ENCODE measurements around the gene MAGIX.
"Not testable (repeated sequence)": the region's sequence is repeated elsewhere in the genome, so short reads cannot be mapped to it uniquely, and the experiment has no call there.

MAGIX gene

DNA sequence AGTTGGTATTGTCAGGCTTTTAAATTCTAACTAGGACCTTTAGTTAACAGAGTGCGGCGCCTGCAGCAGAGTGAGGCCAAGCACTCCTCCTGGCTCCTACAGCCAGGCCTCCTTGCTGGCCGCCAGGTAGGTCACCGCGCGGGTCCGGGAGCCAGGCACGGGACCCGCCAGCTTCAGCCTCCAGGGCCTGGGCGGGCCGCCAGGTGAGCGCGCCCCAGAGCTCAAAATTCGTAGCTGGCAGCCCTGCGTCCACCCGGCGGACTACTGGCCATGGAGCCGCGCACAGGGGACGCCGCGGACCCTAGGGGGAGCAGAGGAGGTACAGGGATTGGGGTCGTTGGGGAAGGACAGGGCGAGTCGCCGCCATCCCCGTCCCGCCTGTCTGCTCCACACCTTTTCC lies at the start of gene MAGIX:
TSS of gene MAGIX (plus strand) at position 139 of the 400 bp plus-strand sequence. CDS start at position 271, 132 bp downstream.
- DNase-seq (ENCODE audit: low read depth): no peak

GRCh38 chrX:49116076-49116475 lies 46.5 kb upstream of the MAGIX start:
- DNase-seq (ENCODE audit: low read depth): no peak

- no peak for DNase-seq (ENCODE audit: low read depth)
Observed at GRCh38 chrX:49116716-49117115, 45.8 kb upstream of the MAGIX start.

DNA sequence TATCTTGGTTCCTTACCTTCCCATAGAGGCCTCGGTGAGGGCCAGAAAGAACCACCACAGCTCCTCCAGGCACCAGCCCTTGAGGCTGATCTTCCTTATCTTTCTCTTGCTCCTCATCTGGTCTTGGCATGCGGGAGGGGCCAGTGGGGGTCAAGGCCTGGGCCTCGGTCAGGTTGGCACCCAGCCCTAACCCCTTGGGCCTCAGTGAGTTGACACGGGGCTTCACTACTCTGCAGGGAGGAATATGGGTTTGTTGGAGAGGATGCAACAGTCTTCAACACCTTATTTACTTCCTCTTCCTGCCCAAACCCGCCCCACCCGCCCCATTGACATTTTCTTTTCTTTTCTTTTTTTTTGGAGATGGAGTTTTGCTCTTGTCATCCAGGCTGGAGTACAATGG lies 45.0 kb upstream of the MAGIX start:
- DNase-seq (ENCODE audit: low read depth): no peak

DNA sequence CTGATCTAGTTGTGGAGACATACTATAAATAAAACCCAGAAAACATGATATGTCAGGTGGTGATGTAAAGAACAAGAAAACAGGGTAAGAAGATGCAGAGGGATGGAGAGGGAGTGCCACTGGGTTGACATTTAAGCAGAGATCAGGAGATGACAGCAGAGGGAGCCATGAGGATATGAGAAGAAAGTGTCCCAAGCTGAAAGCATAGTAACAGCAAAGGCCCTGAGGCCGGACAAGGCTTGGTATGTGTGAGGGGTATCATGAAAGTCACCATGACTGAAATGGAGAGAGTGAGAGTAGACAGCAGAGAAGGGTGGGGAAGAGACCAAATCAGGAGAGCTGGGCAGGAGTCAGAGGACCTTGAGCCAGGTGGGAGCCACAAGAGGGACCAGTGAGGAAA lies 42.5 kb upstream of the MAGIX start:
- DNase-seq (ENCODE audit: low read depth): no peak

DNA sequence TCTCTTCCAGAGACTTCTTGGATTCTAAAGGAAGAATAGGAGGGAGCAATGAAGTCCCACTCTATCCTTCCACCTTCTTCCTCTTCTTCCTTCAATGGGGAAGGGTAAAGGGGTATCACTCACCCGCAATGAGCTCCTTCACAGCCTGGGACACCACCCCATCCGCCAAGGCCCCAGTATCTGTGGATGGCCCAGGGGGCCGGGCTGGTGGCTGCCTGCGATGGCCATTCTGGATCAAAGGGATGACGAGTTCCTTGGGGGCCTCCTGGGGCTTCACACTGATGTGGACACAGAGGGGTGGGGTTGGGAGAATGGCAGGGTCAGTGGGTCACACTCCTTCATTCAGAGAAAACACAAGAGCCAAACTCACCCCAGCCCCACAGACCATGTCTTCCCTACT lies 40.1 kb upstream of the MAGIX start:
- DNase-seq (ENCODE audit: low read depth): no peak

DNA sequence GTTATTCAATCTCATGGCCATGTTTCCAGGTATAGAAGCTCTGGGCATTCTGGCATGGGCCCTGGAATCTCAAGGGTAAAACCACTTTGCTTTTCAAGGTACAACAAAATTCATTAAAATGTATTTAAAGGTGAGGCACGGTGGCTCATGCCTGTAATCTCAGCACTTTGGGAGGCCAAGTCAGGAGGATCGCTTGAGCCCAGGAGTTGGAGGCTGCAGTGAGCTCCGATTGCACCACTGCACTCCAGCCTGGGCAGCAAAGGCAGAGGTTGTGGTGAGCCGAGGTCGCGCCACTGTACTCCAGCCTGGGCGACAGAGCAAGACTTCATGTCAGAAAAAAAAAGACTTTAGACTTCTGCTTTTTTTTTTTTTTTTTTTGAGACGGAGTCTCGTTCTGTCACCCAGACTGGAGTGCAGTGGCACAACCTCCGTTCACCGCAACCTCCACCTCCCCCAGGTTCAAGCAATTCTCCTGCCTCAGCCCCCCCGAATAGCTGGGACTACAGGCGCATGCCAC lies 34.8 kb upstream of the MAGIX start:
- not testable (repeated sequence) for DNase-seq (ENCODE audit: low read depth)

DNA sequence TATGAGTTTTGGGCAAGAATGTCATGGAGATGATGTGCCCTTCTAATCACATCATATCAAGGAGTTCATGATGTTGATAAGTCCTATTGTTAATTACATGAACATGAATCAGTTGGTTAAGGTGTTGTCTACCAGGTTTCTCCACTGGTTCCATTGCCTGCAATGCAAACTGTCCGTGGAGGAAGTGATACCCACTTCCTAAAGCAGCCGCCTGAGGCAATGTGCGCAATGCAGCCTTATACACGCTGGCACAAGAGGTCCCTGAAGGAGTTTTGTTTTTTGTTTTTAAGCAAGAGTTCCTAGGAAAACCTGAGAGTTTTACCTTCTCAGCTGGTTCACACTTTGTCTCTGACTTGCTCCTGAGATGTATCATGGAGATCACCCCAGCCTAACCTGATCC lies 33.1 kb upstream of the MAGIX start:
- no peak for DNase-seq (ENCODE audit: low read depth)

DNA sequence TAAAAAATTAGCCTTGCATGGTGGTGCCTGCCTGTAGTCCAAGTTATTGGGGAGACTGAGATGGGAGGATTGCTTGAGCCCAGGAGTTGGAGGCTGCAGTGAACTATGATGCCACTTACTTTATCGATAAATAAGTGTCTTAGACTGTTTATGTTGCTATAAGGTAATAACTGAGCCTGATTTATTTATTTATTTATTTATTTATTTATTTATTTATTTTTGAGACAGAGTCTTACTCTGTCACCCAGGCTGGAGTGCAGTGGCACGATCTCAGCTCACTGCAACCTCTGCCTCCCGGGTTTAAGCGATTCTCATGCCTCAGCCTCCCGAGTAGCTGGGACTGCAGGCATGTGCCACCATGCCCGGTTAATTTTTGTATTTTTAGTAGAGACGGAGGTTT lies 30.3 kb upstream of the MAGIX start:
- DNase-seq (ENCODE audit: low read depth): not testable (repeated sequence)

GRCh38 chrX:49133759-49134158 lies 28.8 kb upstream of the MAGIX start:
- DNase-seq (ENCODE audit: low read depth): no peak

DNA sequence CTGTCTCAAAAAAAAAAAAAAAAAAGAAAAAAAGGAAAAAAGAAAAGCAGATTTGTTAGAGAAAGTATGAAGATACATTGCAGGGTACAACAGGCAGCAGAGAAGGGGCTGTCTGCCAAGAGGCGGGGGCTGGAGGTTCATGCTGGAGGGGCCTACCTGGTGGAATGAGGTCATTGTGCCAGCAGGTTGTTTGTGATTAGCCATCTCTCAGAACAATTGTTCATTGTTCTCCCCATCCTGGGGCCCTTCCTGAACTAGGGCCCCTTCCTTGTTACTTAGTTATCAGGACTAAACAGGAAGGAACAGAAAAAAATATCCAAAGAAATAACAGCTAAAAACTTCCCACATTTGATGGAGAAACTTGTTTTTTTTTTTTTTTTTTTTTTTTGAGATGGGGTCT lies 25.1 kb upstream of the MAGIX start:
- DNase-seq (ENCODE audit: low read depth): no peak

DNA sequence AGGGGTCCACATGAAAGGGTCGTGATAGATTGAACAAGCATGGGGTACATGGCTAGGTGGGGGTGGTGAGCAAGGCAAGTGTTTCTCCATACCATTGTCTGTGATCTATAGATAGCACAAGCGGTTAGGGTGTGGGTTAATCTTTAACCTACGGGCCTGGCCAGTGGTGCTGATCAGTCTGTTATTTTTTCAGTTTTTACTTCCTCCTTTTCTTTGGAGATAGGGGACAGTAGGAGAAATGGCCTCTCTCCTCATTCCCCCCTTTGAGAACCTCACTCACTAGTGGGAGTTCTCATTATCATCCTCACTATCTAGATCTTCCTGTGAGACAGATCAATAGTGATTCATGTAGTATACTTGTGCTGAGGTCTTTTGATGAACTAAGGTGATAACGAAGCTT lies 22.8 kb upstream of the MAGIX start:
- no peak for DNase-seq (ENCODE audit: low read depth)

GRCh38 chrX:49142264-49142663 lies 20.3 kb upstream of the MAGIX start:
- DNase-seq (ENCODE audit: low read depth): not testable (repeated sequence)

- not testable (repeated sequence) for DNase-seq (ENCODE audit: low read depth)
Observed at GRCh38 chrX:49143154-49143553, 19.4 kb upstream of the MAGIX start.

GRCh38 chrX:49147282-49147681 lies 15.3 kb upstream of the MAGIX start:
- no peak for DNase-seq (ENCODE audit: low read depth)

- no peak for DNase-seq (ENCODE audit: low read depth)
Observed at GRCh38 chrX:49147936-49148335, 14.6 kb upstream of the MAGIX start.

DNA sequence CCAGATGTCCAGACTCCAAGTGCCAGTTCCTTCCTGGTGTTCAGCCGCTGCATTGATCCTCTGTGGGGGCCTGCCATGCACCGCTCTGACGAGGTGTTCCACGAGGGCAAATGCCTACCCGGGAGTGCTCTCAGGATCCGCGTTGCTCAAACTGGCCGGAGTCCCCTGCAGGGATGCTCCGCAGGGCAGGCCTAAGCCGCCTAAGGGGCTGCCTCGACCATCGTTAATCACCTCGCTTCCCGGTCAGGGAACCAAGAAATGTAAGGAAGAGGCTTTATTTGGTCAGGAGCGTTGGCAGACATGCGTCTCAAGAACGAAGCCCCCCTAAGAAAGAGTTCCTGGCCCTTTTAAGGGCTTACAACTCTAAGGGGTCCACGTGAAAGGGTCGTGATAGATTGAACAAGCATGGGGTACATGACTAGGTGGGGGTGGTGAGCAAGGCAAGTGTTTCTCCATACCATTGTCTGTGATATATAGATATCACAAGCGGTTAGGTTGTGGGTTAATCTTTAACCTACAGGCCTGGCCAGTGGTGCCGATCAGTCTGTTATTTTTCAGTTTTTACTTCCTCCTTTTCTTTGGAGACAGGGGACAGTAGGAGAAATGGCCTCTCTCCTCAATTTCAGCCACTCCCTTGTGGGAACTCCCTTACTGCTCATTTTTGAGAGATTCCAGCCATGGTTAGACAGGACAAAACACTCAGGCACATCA lies 14.0 kb upstream of the MAGIX start:
- not testable (repeated sequence) for DNase-seq (ENCODE audit: low read depth)

GRCh38 chrX:49149291-49149690 lies 13.3 kb upstream of the MAGIX start:
- not testable (repeated sequence) for DNase-seq (ENCODE audit: low read depth)

DNA sequence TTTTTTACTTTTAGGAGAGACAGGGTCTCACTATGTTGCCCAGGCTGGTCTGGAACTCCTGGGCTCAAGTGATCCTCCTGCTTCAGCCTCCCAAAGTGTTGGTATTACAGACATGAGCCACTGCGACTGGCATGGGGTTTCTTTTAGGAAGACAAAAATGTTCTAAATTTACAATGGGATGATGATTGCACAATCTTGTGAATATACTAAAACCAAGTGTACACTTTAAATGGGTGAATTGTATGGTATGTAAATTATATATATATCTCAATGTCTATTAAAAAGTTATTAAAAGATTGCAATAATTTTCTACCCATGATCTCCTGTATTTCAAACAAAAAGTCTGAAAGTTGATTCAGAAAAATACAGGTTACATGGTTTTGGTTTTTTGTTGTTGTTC lies 9.1 kb upstream of the MAGIX start:
- DNase-seq (ENCODE audit: low read depth): no peak

DNA sequence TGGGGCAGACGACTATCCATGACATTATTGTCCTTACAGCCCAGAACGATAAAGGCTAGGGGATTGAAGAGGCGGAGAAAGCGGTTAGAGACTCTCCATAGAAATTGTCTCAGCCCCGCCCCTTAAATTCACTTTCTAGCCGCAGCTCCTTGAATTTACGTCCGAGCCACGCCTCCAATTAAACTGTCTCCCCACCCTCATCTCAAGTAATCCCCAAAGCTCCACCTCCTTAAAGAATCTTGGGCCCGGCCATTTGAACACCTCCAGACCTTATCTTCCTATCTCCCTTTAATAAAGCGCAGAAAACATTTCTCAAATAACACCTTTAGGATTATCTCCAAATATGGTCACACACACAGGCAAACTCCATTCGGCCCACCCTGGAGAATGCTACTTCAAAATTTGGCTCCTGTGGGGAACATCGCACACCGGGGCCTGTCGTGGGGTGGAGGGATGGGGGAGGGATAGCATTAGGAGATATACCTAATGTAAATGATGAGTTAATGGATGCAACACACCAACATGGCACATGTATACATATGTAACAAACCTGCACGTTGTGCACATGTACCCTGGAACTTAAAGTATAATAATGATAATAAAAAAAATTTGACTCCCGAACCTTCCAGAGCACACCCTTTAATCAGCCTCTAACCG lies 7.2 kb upstream of the MAGIX start:
- no peak for DNase-seq (ENCODE audit: low read depth)

DNA sequence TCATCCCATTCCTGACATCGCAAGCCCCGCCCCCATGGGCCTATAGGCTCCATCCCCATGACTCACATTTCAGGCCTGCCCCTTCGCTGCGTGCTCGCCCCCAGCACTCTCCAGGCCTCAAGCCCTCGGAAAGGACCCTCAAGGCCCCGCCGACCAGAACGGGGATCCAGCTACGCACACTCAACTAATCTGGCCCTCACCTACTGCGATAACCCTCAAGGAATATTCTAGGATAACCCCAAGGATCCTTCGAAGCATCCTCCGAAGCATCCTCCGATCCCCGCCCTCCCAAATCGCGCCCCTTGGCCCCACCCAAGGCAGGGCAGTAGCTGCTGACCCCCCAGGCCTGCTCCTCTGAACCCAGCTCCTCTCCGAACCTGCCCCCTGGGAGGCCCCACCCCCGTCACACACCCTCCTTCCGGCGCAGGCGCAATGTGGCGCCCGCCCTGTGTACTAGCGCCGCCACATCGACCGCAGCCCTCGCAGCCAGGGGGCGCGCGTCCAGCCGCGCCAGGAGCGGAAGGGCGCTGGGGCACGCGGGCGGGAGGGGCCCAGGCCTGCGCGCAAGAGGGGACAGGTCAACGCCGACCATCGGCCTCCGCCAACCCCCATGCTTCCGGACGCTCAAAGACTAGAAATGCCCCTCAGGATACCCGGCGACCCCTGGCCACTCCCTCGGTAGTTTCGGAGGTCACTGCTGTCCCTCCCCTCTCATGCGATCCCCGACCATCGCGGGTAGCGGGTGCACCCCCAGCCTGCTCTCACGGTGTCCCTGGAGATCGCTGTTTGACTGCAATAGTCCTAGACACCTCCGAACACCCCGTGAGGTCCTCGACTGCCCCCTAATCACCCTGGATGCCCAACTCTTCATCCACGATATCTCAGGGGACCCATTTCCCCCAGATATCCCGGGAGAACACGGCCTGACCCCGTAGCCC lies 6.4 kb upstream of the MAGIX start:
- DNase-seq (ENCODE audit: low read depth): peak; percentile 75

- no peak for DNase-seq (ENCODE audit: low read depth)
Observed at GRCh38 chrX:49157194-49157593, 5.4 kb upstream of the MAGIX start.
